Esophagus muscularis mucosa (tissue), 4 donors: ENCODE data around the gene ZNF536. TPM values are rescaled to one million over a fixed set of nuclear protein-coding genes. Genes with fewer than 3 reads are reported as not detected.

ENCODE experiments used
- DNase-seq: peaks from one replicate; pipeline ENCODE4 v3.0.0-alpha.2; 2017; ENCODE audit errors: extremely low spot score
- H3K27ac ChIP-seq, 4 donors: fragments of 200-600 bp; sonication (generic); replicated peaks in 1 of 4; 1 replicate in 3 of 4; 2 replicates in 1 of 4; pipeline ENCODE4 v1.5.1; 2016 to 2019; ENCODE audit warnings: mild to moderate bottlenecking in 1 of 4
- H3K27me3 ChIP-seq, 4 donors: fragments of 200-600 bp; sonication (generic); one replicate each; pipeline versions ENCODE4 v1.5.1 to v1.6.0; 2016 to 2019
- H3K36me3 ChIP-seq, 4 donors: fragments of 200-600 bp; sonication (generic); one replicate each; pipeline ENCODE4 v1.5.1; 2016 to 2019
- H3K4me1 ChIP-seq, 4 donors: fragments of 200-600 bp; sonication (generic); one replicate each; pipeline ENCODE4 v1.5.1; 2016 to 2019
- H3K4me3 ChIP-seq, 4 donors: fragments of 200-600 bp; sonication (generic); 1 replicate in 2 of 4; 2 replicates in 2 of 4; pipeline ENCODE4 v1.5.1; 2016 to 2019; ENCODE audit warnings: mild to moderate bottlenecking in 4 of 4, moderate library complexity in 1 of 4
- H3K9me3 ChIP-seq, 4 donors: fragments of 200-600 bp; sonication (generic); 1 replicate in 3 of 4; 2 replicates in 1 of 4; pipeline ENCODE4 v1.5.1; 2016 to 2019
- CTCF ChIP-seq, 3 experiments: fragments of 200-600 bp in 2 of 3; fragments of 450-650 bp in 1 of 3; sonication (generic) in 2 of 3; IDR thresholded peaks; one replicate each; pipeline ENCODE4 v1.5.1; 2017 to 2019; ENCODE audit warnings: antibody characterized with exemption in 3 of 3, mild to moderate bottlenecking in 2 of 3, moderate library complexity in 1 of 3
- EP300 ChIP-seq: sonication (generic); formaldehyde crosslinking; IDR thresholded peaks from one replicate; pipeline ENCODE4 v1.6.1; 2017; ENCODE audit warnings: antibody characterized with exemption
- POLR2A ChIP-seq: fragments of 450-650 bp; IDR thresholded peaks from one replicate; pipeline ENCODE4 v1.6.1; 2017; ENCODE audit warnings: antibody characterized with exemption, moderate library complexity, mild to moderate bottlenecking, low read depth
- POLR2AphosphoS5 ChIP-seq, 2 donors: sonication (generic); formaldehyde crosslinking; IDR thresholded peaks; one replicate each; pipeline ENCODE4 v1.6.1; 2017; ENCODE audit warnings: antibody characterized with exemption in 2 of 2
- whole genome bisulfite sequencing: methylation state at CpG from one replicate; pipeline ENCODE4 v1.1.5; 2018; 5-methylcytosine and 5-hydroxymethylcytosine counted together
- intact Hi-C: fragments of 100-400 bp; cut with DNase I; formaldehyde crosslinking; loops from one replicate; pipeline ENCODE4 v1.15.1; 2023
- total RNA-seq, 4 donors: library from RNA; depleted of rRNA; stranded (reverse); fragments of >200 nt; gene quantifications; one replicate each; pipeline versions ENCODE4 v1.1.0 to v1.2.1, GENCODE V29; 2016

Gene ZNF536
- total RNA-seq, 4 donors from 2014 or later = 2.5 to 7.3 (median 5.6) TPM

DNA sequence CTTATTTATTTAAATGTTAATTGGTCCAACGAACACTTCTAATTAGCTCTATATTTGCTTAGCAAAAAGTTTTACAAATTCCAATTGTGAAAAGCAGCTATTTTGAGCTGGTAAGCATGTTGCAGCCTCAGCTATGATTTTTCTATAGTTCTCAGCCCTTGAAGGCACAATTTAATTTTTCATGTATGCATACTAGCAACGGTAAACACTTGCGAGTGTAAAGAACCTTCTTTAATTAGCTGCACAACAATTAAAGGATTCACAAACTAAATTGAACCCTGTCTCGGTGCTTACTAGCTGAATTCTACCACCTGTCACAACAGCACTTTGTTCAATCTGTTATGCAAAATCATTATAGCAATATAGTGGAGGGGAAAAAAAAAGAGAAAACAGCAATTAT lies 29.8 kb downstream of the ZNF536 start:
- intact Hi-C loops = no loop called here
- H3K27ac ChIP-seq = no peak overlapping the region
- H3K4me1 ChIP-seq = no peaks in the 10 kb centered on the region
- TF ChIP-seq POLR2AphosphoS5 (IDR thresholded peaks at IDR 0.05) = no peak
- TF ChIP-seq CTCF (IDR thresholded peaks at IDR 0.05) = no peak
- TF ChIP-seq EP300 = no peak
- no peak for TF ChIP-seq POLR2A
- no peak for DNase-seq
- H3K4me3 ChIP-seq = no peak overlapping the region
- H3K36me3 ChIP-seq = no peaks in the 10 kb centered on the region
- no peaks in the 10 kb centered on the region for H3K9me3 ChIP-seq
- peaks cover 0 to 24% (median 0%) of the 10 kb centered on the region in 4 donors for H3K27me3 ChIP-seq
- WGBS = 83% methylated on average over 4 of the region's 4 CpGs

DNA sequence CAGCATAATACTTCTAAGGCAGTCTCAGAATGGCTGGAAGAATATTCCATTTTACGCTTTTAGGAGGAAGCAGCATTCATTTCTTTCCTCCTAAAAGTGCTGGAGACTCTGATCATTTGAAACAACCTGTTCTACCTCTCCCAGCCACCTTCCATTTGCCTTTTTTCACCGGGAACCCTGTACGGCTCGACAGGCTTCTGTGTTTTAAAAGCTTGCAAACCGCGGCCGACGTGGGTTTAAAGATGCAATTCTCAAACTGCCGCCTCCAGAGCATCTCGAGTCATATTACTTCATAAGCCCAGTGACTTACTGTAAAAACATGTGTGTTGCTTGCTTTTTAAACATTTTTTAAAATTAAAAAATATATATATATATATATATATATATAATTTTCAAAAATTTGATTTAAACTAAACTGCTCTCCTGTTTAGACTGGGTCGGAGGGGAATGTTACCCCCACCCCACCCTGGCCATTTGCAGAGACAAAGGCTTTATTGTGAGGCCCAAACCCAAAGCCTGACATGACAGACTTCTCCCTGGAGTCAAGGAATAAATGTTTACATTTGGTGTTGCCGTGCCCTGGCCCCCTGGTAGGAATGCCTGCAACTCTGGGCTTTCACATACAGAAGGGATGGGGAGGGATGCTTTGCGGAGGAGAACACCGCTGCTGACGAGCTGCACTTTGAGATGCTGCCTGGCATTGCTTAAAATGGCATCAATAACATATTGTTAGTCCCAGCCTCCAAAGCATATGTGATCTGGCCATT lies 30.4 kb downstream of the ZNF536 start:
- Histone ChIP-seq H3K4me1 (no peaks in the 10 kb centered on the region), H3K27me3 (peaks cover 0 to 24% (median 0%) of the 10 kb centered on the region in 4 donors), H3K36me3 (no peaks in the 10 kb centered on the region), H3K9me3 (no peaks in the 10 kb centered on the region), H3K27ac (no peak overlapping the region), H3K4me3 (no peak overlapping the region)
- DNase-seq = peak; percentile 84
- intact Hi-C loops = no loop called here
- no peak for TF ChIP-seq EP300
- TF ChIP-seq POLR2A = no peak
- no peak for TF ChIP-seq CTCF (IDR thresholded peaks at IDR 0.05)
- no peak for TF ChIP-seq POLR2AphosphoS5 (IDR thresholded peaks at IDR 0.05)
- 66% methylated on average over 15 of the region's 15 CpGs for WGBS

GRCh38 chr19:30403203-30403985 lies 31.2 kb downstream of the ZNF536 start:
- Histone ChIP-seq H3K27ac (no peak overlapping the region), H3K4me3 (no peak overlapping the region), H3K9me3 (no peaks in the 10 kb centered on the region), H3K27me3 (peaks cover 0 to 24% (median 0%) of the 10 kb centered on the region in 4 donors), H3K36me3 (no peaks in the 10 kb centered on the region), H3K4me1 (no peaks in the 10 kb centered on the region)
- no peak for TF ChIP-seq POLR2A
- TF ChIP-seq EP300 = no peak
- TF ChIP-seq CTCF (IDR thresholded peaks at IDR 0.05) = no peak
- no peak for TF ChIP-seq POLR2AphosphoS5 (IDR thresholded peaks at IDR 0.05)
- 56% methylated on average over 12 of the region's 12 CpGs for WGBS
- no peak for DNase-seq
- intact Hi-C loops = no loop called here

- DNase-seq = peak; percentile 86
- intact Hi-C loops = no loop called here
- no peaks in the 10 kb centered on the region for H3K9me3 ChIP-seq
- 64% methylated on average over 13 of the region's 13 CpGs for WGBS
- no peak overlapping the region for H3K4me3 ChIP-seq
- H3K27me3 ChIP-seq = peaks cover 0 to 17% (median 0%) of the 10 kb centered on the region in 4 donors
- TF ChIP-seq CTCF (IDR thresholded peaks at IDR 0.05) (peak in 1 of 3 experiments; percentile 18), POLR2AphosphoS5 (IDR thresholded peaks at IDR 0.05) (no peak)
- no peak overlapping the region for H3K27ac ChIP-seq
- no peaks in the 10 kb centered on the region for H3K4me1 ChIP-seq
- H3K36me3 ChIP-seq = no peaks in the 10 kb centered on the region
These were observed 34.3 kb downstream of the ZNF536 start for GRCh38 chr19:30406220-30407067.
